Pulmonary artery endothelial cell (primary cell): ENCODE data around the gene CCDC171. TPM values are rescaled to one million over a fixed set of nuclear protein-coding genes. Genes with fewer than 3 reads are reported as not detected.
"Not testable (repeated sequence)": the region's sequence is repeated elsewhere in the genome, so short reads cannot be mapped to it uniquely, and the experiment has no call there.

ENCODE experiments used
- DNase-seq: peaks from one replicate; pipeline ENCODE4 v3.0.0-alpha.2; 2011; ENCODE audit warnings: low read depth, low spot score
- total RNA-seq: library from RNA; depleted of rRNA; stranded (reverse); fragments of >200 nt; gene quantifications from 2 replicates; pipeline ENCODE4 v1.2.3, GENCODE V29; 2014

CCDC171 gene
- total RNA-seq, 1 donor from 2014 or later = 0.86 TPM

GRCh38 chr9:15553528-15553898, 670 bp downstream of the CCDC171 start:
- no peak for DNase-seq

DNA sequence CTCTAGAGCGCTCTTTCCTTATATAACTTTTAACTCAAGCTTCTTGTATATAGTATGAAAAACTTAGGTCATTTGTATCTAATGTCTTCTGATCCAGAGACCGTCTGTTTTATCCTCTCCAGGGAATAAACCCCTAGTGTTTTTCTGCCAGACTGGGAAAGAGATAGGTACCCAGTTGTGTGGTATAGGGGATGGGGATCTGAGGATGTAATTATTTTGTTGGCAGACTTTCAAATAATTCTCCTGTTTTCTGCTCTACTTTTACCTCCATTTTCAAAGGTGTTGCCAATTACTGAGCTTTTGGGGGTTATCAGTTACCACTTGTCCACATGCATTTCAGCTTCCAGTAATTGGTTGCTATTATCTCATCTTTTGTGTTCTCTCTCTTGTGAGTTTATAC, 17.9 kb downstream of the CCDC171 start:
- DNase-seq = no peak

DNA sequence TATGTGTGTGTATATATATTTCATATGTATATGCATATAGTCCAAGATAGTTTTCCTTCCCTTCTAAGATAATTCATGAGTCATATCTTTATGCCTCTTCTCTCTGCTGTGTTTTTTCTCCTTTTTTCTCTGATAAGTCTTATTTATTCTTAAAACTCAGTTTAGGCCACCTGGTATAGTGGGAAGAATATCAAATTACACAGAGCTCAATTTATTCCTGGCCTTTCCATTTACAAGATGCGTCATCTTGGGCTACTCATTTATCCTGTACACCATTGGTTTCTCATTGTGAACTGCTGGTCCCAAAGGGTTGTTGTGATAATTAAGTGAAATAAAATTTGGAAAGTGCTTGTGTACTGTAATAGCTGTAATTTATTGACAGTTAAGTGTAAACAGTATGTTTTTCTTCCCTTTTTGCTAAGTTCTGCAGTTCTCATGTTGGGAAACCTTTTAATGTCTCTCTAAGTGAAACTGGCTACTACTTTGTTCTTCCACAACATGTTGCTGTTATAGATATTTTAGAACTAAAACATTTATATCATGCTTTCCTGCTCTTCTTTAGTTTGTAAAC, 19.4 kb downstream of the CCDC171 start:
- no peak for DNase-seq

DNA sequence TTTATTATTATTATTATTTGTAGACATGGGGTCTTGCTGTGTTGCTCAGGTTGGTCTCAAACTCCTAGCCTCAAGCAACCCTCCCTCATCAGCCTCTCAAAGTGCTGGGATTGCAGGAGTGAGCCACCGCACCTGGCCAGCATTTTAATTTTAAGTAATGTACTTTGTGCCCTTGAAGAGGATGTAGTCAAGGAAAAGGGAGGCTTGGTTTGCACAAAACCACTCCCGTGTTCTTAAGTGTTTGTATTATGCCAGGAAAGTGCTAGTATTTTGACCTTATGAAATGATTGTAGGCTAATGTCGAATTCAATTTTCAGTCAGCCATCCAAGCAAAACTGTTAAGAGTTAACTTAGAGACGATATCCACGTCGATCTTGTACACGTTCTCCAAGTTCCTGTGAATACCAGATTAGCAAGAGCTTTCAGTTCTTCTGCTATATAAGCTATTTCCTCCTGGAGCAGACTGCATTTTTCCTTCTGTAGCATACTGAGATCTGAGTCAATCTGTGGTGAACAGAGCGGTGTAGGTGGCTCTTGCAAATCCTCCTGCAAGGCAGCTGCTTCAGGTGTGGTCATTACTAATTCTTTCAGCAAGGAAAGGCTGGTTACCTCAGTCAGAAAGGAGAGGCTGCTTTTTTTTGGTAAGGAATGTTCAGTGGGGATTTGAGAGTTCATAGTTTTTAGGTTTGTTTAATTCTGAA, 23.7 kb downstream of the CCDC171 start:
- DNase-seq = no peak

- DNase-seq = no peak
These were observed 25.9 kb downstream of the CCDC171 start for GRCh38 chr9:15578714-15579113.

DNA sequence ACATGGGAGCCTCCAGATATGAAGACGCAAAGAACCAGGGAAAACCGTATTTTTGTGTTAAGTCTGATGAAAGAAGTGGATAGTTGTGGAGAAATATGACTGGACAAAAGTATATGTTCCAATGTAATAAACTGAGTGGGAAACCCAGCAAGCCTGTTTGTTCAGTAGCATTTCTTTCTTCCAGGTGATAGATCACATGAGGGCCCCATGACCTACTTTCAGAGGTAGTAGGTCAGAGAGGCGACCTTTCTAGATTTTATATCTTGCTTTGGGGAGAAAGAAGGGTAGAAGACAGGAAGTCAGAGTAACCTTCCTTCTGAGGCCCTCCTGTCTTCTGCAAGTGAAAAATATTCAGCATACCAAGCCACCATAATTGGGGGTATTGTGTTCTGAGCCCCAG, 31.5 kb downstream of the CCDC171 start:
- no peak for DNase-seq

DNA sequence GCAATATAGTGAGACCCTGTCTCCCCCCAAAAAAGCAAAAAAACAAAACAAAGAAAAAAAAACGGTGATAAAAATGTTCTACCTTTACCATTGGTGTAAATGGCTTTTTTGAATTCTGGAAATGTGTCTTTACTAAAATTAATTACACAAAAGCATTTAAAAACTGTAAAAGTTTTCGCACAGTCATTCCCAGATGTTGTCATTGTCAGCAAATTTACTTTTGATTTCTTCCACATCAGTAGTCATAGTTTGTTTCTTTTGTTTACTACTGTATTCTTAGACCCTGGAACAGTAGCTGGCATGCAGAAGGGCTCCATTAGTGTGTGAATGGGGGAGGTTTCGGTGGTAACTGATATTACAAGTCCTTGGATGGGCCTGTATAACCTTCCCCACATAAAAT, 39.5 kb downstream of the CCDC171 start:
- DNase-seq = no peak

GRCh38 chr9:15592940-15593339, 40.1 kb downstream of the CCDC171 start:
- DNase-seq = not testable (repeated sequence)

DNA sequence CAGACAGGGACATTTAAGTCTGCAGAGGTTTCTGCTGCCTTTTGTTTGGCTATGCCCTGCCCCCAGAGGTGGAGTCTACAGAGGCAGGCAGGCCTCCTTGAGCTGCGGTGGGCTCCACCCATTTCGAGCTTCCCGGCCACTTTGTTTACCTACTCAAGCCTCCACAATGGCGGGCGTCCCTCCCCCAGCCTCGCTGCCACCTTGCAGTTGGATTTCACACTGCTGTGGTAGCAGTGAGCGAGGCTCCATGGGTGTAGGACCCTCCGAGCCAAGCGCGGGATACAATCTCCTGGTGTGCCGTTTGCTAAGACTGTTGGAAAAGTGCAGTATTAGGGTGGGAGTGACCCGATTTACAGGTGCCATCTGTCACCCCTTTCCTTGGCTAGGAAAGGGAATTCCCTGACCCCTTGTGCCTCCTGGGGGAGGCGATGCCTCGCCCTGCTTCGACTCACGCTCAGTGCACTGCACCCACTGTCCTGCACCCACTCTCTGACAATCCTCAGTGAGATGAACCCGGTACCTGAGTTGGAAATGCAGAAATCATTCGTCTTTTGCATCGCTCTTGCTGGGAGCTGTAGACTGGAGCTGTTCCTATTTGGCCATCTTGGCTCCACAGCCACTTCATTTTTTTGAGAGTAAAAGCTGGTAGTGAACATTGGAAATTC, 48.0 kb downstream of the CCDC171 start:
- not testable (repeated sequence) for DNase-seq

GRCh38 chr9:15606643-15607472, 54.0 kb downstream of the CCDC171 start:
- no peak for DNase-seq

DNA sequence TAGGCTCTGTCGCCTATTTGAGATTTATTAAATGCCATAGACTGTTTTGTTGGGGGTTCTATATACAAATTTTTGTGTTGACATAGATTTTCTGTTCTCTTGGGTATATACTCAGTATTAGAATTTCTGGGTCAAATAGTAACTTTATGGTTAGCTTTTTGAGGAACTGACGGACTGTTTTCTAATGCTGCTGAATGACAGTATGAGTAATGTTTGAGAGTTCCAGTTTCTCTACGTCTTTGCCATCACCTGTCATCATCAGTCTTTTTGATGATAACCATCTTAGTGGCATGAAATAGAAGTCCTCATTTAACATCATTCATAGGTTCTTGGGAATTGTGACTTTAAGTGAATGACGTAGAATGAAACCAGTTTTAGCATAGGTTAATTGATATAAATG, 60.1 kb downstream of the CCDC171 start:
- no peak for DNase-seq

DNA sequence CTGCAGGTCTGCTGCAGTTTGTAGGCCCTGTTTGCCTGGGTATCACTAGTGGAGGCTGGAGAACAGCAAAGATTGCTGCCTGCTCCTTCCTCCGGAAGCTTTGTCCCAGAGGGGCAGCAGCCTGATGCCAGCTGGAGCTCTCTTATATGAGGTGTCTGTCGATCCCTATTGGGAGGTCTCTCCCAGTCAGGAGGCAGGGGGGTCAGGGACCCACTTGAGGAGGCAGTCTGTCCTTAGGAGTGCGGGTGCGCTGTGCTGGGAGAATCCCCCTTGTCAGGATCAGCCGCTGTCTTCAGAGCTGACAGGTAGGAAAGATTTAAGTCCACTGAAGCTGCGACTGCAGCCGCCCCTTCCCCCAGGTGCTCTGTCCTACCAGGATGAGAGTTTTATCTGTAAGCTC, 64.9 kb downstream of the CCDC171 start:
- DNase-seq = no peak

- DNase-seq = no peak
These were observed 65.9 kb downstream of the CCDC171 start for GRCh38 chr9:15618540-15619331.

GRCh38 chr9:15622318-15622971, 69.6 kb downstream of the CCDC171 start:
- DNase-seq = no peak

DNA sequence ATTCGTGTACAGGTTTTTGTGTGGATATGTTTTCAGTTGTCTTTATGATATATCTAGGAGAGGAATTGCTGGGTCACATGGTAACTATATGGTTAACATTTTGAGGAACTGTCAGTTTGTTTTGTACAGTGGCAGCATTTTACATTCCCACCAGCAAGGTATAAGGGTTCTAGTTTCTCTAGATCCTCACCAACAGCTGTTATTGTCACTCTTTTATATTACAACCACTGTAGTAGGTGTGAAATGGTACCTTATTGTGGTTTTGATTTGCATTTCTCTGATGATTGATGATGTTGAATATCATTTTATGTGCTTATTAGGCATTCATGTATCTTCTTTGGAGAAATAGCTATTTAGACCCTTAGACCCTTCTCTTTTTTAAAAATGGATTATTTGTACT, 82.9 kb downstream of the CCDC171 start:
- DNase-seq = no peak

- DNase-seq = no peak
These were observed 87.3 kb downstream of the CCDC171 start for GRCh38 chr9:15640121-15640520.

DNA sequence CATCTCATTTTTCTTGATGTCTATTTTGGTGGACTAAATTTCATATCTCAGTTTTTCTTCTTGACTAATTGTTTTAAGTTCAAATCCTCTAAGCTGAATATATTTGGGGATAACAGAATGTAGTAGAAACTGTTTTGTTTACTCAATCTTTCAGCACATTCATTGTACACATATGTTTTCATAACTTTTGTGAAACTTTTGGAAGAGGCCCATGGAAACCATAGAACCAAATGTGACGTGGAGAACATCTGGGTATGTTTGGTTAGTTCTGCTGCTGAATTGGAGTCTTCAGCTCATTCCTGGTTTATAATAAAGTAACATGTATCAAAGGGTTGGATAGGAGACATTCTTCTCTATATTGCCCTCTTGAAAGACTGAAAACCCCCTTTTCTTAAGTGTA, 88.4 kb downstream of the CCDC171 start:
- DNase-seq = no peak

DNA sequence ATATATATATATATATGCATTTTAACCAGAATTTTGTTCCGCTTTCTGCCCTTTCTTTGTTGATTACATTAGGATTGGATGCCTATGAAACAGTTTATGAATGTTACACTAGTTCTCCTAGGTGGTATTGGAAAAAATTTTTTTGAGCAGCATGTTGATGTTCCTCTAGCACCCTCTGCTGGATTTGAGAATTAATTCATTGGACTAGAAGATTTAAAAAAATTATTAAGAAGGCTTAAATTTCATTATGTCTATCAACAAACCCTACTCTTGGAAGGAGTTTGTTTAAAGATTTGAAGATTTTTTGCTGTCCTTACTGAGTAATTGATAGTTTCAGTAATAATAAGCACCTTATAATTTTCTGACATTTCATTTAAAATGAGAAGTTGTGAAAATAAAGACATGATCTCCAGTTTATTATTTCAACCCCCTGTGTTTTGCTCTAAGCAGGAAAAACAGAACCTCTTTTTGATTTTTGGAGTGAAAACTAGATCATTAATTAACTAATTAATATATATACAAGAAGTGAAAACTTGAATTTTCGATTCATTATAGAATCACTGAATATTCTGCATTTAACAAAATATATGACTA, 89.6 kb downstream of the CCDC171 start:
- no peak for DNase-seq

- DNase-seq = no peak
These were observed 117.4 kb downstream of the CCDC171 start for GRCh38 chr9:15670246-15670645.

GRCh38 chr9:15670894-15671293, 118.1 kb downstream of the CCDC171 start:
- no peak for DNase-seq
